GM18870 (cell line): Measurements from ENCODE around the gene PEAR1.

Experiments
- ATAC-seq: cut with Tn5 transposase; IDR thresholded peaks from one replicate; pipeline ENCODE4 v1.9.1; 2021; ENCODE audit warnings: moderate library complexity; ENCODE audit not compliant: unreplicated experiment

Gene PEAR1

DNA sequence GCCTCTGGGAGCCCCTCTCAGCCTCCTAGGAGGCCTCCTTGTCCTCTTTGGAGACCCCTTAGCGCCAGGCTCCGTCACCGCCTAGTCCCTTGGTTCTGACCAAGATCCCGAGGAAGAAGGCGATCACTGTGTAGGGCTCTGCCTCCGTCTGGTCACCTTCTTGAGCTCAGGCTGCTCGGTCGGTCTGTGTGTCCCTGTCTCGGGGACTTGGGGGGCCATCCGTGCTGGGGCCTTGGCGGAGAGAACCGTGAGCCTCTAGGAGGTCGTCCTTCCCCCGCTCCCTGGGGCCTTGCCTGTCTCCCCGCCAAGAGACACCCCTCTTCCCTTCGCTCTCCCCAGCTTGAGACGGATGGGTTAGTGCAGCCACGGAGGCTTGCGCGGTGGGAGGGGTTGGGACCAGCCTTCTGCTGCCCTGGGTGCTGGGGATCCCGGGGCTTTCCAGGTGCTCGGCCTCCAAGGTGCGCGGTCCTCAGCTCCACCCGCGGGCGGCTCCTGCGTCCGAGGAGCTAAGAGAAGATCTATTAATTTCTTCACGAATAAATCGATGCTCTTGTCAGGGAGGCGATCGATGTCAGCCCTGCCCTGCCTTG is 33.9 kb upstream of the PEAR1 start:
- no peak for ATAC-seq

- ATAC-seq, result no peak
Measured at GRCh38 chr1:156860113-156860627, 33.3 kb upstream of the PEAR1 start.

GRCh38 chr1:156860628-156861423 is 32.7 kb upstream of the PEAR1 start, which contains the start of gene NTRK1:
TSS of gene NTRK1 (plus strand) at chr1:156860865. CDS start at chr1:156860935, 70 bp downstream.
- no peak for ATAC-seq

DNA sequence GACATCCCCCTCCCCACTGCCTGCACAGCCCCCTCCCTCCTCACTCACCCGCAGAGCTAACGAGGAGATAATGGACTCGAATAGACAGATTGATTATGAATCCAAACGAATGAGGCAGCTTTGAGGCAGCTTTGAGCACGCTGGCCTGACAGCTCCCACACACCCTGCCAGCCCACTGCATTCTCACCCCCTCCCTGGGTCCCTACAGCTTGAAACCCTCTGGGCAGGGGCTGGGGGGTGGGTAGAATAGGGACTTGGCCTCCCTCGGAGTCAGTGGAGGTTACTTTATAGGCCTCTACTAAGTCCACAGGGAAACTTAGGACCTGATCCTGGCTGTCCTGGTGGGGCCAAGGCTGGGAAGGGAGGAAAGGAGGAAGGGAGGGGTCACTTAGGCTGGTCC is 30.9 kb upstream of the PEAR1 start:
- ATAC-seq, result no peak

GRCh38 chr1:156862997-156863599 is 30.4 kb upstream of the PEAR1 start:
- ATAC-seq, result no peak

- no peak for ATAC-seq
Measured at GRCh38 chr1:156863631-156864030, 29.9 kb upstream of the PEAR1 start.

GRCh38 chr1:156864796-156865195 is 28.7 kb upstream of the PEAR1 start:
- ATAC-seq, result no peak

- ATAC-seq, result no peak
Measured at GRCh38 chr1:156865258-156865657, 28.3 kb upstream of the PEAR1 start.

GRCh38 chr1:156865865-156866248 is 27.7 kb upstream of the PEAR1 start:
- ATAC-seq, result no peak

- ATAC-seq, result no peak
Measured at GRCh38 chr1:156866249-156866909, 27.1 kb upstream of the PEAR1 start.

DNA sequence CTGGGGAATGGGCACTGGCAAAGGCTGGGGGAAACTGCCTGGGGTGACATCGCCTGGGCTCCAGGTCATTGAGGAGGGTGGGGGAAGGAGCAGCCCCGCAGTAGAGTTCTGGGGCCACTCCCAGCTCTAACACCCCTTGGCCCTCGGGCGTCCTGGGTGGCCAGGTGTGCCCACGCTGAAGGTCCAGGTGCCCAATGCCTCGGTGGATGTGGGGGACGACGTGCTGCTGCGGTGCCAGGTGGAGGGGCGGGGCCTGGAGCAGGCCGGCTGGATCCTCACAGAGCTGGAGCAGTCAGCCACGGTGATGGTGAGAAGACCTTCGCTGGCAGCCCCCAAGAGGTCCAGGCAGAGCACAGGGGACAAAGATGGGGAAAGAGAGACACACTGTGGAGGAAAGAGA is 25.2 kb upstream of the PEAR1 start:
- no peak for ATAC-seq

GRCh38 chr1:156869455-156869854 is 24.1 kb upstream of the PEAR1 start:
- ATAC-seq, result no peak

GRCh38 chr1:156873659-156874058 is 19.9 kb upstream of the PEAR1 start:
- no peak for ATAC-seq

DNA sequence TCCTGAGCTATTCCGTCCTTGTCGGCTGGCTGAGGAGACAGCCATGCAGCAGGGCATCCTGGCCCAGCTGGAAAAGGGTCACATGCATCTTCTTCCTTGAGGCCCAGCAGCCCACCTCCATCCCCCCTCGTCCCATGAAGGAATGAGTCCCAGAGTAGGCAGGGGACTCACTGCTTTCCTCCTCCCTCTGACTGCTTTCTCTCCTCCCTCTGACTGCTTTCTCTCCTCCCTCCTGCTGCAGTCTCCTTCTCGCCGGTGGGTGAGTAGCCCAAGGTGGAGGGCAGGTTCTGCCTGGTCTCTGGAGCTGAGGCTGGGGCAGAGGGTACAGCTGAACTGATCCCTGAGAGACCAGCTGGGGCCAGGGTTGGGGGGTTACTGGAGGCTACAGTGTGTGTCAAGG is 19.4 kb upstream of the PEAR1 start:
- no peak for ATAC-seq

DNA sequence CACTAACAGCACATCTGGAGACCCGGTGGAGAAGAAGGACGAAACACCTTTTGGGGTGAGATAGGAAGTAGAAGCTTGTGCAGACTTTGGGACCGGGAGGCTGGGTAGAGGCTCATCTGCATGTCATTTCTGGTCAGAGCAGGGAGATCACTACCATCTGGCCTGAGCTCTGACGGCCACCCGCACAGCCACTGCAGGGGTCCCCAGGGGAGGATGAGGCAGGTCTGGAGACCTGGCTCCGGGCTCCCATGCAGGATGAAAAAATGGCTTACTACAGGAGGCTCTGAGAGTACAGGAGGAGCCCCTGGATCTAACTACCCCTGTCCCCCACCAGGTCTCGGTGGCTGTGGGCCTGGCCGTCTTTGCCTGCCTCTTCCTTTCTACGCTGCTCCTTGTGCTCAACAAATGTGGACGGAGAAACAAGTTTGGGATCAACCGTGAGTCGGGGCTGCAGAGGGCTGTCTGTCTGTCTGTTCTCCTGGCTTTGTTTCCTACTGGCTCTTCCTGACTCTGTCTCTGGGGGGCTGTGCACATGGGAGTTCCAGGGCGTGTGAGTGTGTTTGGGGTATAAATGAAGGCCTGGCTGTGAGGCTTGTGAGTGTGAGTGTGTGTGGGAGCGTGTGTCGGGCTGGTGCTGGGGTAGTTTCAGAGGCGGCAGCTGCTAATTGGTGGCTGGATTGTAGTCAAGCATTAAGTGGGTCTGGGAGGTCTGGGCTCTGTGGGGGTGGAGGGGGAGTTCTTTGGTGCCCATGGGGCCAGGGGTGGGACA is 18.8 kb upstream of the PEAR1 start:
- ATAC-seq, result no peak

DNA sequence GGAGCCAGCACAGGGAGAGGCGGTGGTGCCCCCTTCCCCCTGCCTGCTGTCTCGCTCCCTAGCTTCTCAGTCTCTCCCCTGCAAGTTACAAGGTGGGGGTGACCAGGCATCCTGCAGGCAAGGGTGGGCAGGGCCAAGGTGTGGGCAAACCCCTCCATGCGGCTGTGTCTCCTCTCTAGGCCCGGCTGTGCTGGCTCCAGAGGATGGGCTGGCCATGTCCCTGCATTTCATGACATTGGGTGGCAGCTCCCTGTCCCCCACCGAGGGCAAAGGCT is 18.2 kb upstream of the PEAR1 start:
- ATAC-seq, result no peak

DNA sequence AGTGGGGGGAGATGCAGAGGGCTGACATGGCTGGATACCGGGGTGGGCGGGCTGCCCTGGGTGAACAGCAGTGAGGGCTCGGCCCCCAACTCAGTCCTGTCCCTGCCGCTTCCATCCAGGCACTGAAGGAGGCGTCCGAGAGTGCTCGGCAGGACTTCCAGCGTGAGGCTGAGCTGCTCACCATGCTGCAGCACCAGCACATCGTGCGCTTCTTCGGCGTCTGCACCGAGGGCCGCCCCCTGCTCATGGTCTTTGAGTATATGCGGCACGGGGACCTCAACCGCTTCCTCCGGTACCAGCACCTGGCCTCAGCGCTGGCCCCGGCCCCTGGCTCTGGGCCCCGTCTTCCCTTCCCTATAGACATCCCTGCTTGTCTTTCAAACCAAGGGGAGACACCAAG is 17.2 kb upstream of the PEAR1 start:
- no peak for ATAC-seq

- ATAC-seq, result no peak
Measured at GRCh38 chr1:156877433-156878170, 15.9 kb upstream of the PEAR1 start.

DNA sequence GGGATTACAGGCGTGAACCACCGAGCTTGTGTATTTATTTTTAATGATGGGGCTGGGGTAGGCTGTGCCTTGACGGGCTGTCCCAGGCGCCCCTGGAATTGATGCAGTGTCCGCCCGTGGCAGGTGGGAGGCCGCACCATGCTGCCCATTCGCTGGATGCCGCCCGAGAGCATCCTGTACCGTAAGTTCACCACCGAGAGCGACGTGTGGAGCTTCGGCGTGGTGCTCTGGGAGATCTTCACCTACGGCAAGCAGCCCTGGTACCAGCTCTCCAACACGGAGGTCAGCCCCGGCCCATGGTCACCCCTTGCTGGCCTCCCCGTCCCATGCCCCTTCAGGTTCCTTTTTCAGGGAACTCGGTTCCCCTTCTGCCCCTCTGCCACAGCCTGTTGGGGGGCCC is 13.6 kb upstream of the PEAR1 start:
- ATAC-seq, result no peak

- no peak for ATAC-seq
Measured at GRCh38 chr1:156880473-156880872, 13.0 kb upstream of the PEAR1 start.
